IMR-90 (cell line): ENCODE results near the gene GPR141. TPM values are rescaled to one million over a fixed set of nuclear protein-coding genes. Genes with fewer than 3 reads are reported as not detected.

Source experiments
- ATAC-seq: fragments of 200-7000 bp; cut with Tn5 transposase; 2 replicates; pipeline ENCODE4 v1.9.1; 2020; ENCODE audit warnings: low read depth, mild to moderate bottlenecking, moderate library complexity
- BruUV-seq: library from RNA; stranded (reverse); fragments of 400-500 nt; replicated peaks from 2 replicates; lab custom pipeline; 2021; lab: Mats Ljungman, UMichigan
- CTCF ChIA-PET: fragments of 300-600 bp; formaldehyde crosslinking; extraction: SDS; loops from one replicate; lab custom pipeline; 2021; ENCODE audit warnings: antibody characterized with exemption; lab: Yijun Ruan, JAX
- POLR2A ChIA-PET: fragments of 300-600 bp; sonication (Branson Sonifier 250); formaldehyde crosslinking; loops from one replicate; lab custom pipeline; 2022; ENCODE audit warnings: antibody characterized with exemption; ENCODE audit not compliant: unreplicated experiment; lab: Charles Lee
- DNase-seq: peaks from one replicate; pipeline ENCODE4 v3.0.0; 2013
- H2AFZ ChIP-seq: replicated peaks from 2 replicates; pipeline ENCODE3; 2013; ENCODE audit warnings: low read length, mild to moderate bottlenecking; ENCODE audit not compliant: poor library complexity
- H2AK5ac ChIP-seq: 2 replicates; pipeline ENCODE4 v1.6.1; 2013; ENCODE audit warnings: low read depth, low read length, inconsistent platforms
- H2AK9ac ChIP-seq: replicated peaks from 2 replicates; pipeline ENCODE3; 2013; ENCODE audit warnings: mild to moderate bottlenecking, low read depth, low read length, moderate library complexity; ENCODE audit not compliant: poor library complexity
- H2BK120ac ChIP-seq: 2 replicates; pipeline ENCODE4 v1.6.1; 2013; ENCODE audit warnings: low read depth, low read length, inconsistent platforms
- H2BK15ac ChIP-seq: 3 replicates; pipeline ENCODE4 v1.6.1; 2013; ENCODE audit warnings: low read depth, low read length, inconsistent platforms
- H2BK20ac ChIP-seq: 2 replicates; pipeline ENCODE4 v1.6.1; 2013; ENCODE audit warnings: low read depth, mild to moderate bottlenecking, inconsistent platforms, low read length, moderate library complexity
- H2BK5ac ChIP-seq: 2 replicates; pipeline ENCODE4 v1.6.1; 2013; ENCODE audit warnings: mild to moderate bottlenecking, low read depth, low read length, inconsistent platforms; ENCODE audit not compliant: poor library complexity, severe bottlenecking
- H3K14ac ChIP-seq: replicated peaks from 2 replicates; pipeline ENCODE4 v1.6.1; 2013; ENCODE audit warnings: low read depth, low read length, inconsistent platforms
- H3K18ac ChIP-seq: 2 replicates; pipeline ENCODE4 v1.6.1; 2013; ENCODE audit warnings: low read depth, low read length, control low read depth
- H3K23ac ChIP-seq: 2 replicates; pipeline ENCODE4 v1.6.1; 2013; ENCODE audit warnings: low read depth, low read length, inconsistent platforms
- H3K27ac ChIP-seq: 2 replicates; pipeline ENCODE4 v1.5.1; 2013; ENCODE audit warnings: mild to moderate bottlenecking, control low read depth, low read length; ENCODE audit not compliant: insufficient read depth
- H3K27me3 ChIP-seq: 2 replicates; pipeline ENCODE4 v1.6.1; 2013; ENCODE audit warnings: low read length; ENCODE audit not compliant: control insufficient read depth, insufficient read depth
- H3K36me3 ChIP-seq: 2 replicates; pipeline ENCODE4 v1.6.1; 2013; ENCODE audit warnings: low read length, mixed read lengths; ENCODE audit not compliant: control insufficient read depth, insufficient read depth
- H3K4ac ChIP-seq: 2 replicates; pipeline ENCODE4 v1.6.1; 2013; ENCODE audit warnings: low read depth, low read length, inconsistent platforms
- H3K4me1 ChIP-seq: 2 replicates; pipeline ENCODE4 v1.6.1; 2013; ENCODE audit warnings: low read length, mixed read lengths; ENCODE audit not compliant: control insufficient read depth, insufficient read depth
- H3K4me2 ChIP-seq: 2 replicates; pipeline ENCODE4 v1.6.1; 2013; ENCODE audit warnings: low read depth, mild to moderate bottlenecking, control low read depth, low read length, moderate library complexity
- H3K4me3 ChIP-seq: 2 replicates; pipeline ENCODE4 v1.5.1; 2013; ENCODE audit warnings: low read depth, mild to moderate bottlenecking, control low read depth, low read length, moderate library complexity; ENCODE audit not compliant: insufficient read depth
- H3K56ac ChIP-seq: 2 replicates; pipeline ENCODE4 v1.6.1; 2013; ENCODE audit warnings: low read length, inconsistent platforms; ENCODE audit not compliant: insufficient read depth; ENCODE audit errors: extremely low read depth
- H3K79me1 ChIP-seq, 2 experiments: 2 replicates each; pipeline ENCODE4 v1.6.1; 2013; ENCODE audit warnings: low read length in 2 of 2, inconsistent platforms in 1 of 2, low read depth in 1 of 2
- H3K9ac ChIP-seq: 2 replicates; pipeline ENCODE4 v1.6.1; 2013; ENCODE audit warnings: low read depth, low read length, control low read depth
- H3K9me1 ChIP-seq: 2 replicates; pipeline ENCODE4 v1.6.1; 2013; ENCODE audit warnings: low read length, inconsistent platforms; ENCODE audit not compliant: insufficient read depth
- H3K9me3 ChIP-seq: 2 replicates; pipeline ENCODE4 v1.6.1; 2013; ENCODE audit warnings: low read length; ENCODE audit not compliant: control insufficient read depth, insufficient read depth
- H4K20me1 ChIP-seq: 2 replicates; pipeline ENCODE4 v1.6.1; 2013; ENCODE audit warnings: low read length, inconsistent platforms; ENCODE audit not compliant: insufficient read depth
- H4K5ac ChIP-seq: 2 replicates; pipeline ENCODE4 v1.6.1; 2013; ENCODE audit warnings: mild to moderate bottlenecking, low read depth, low read length, control low read depth
- H4K8ac ChIP-seq, 2 experiments: 2 replicates each; pipeline ENCODE4 v1.6.1; 2013; ENCODE audit warnings: low read depth in 2 of 2, low read length in 2 of 2, control low read depth in 1 of 2, inconsistent platforms in 1 of 2
- H4K91ac ChIP-seq: 2 replicates; pipeline ENCODE4 v1.6.1; 2013; ENCODE audit warnings: low read depth, low read length, inconsistent platforms; ENCODE audit not compliant: insufficient read depth
- BHLHE40 ChIP-seq: fragments of 150-350 bp; IDR thresholded peaks from 2 replicates; pipeline ENCODE4 v1.6.1; 2016; ENCODE audit warnings: mild to moderate bottlenecking, low read depth, low read length
- ELK1 ChIP-seq: fragments of 150-350 bp; IDR thresholded peaks from 2 replicates; pipeline ENCODE4 v1.6.1; 2016; ENCODE audit warnings: low read depth, mild to moderate bottlenecking, low read length, moderate library complexity, borderline replicate concordance
- FOS ChIP-seq: fragments of 150-350 bp; IDR thresholded peaks from 2 replicates; pipeline ENCODE4 v1.6.1; 2016; ENCODE audit warnings: low read depth, low read length
- MAFK ChIP-seq: IDR thresholded peaks from 2 replicates; pipeline ENCODE4 v1.6.1; 2012; ENCODE audit warnings: low read depth, low read length, improper control_type of control experiment
- POLR2A ChIP-seq: IDR thresholded peaks from 2 replicates; pipeline ENCODE4 v1.6.1; 2012; ENCODE audit warnings: mild to moderate bottlenecking, low read depth, low read length
- RFX5 ChIP-seq: IDR thresholded peaks from 2 replicates; pipeline ENCODE4 v1.8.0; 2012; ENCODE audit warnings: low read depth, mild to moderate bottlenecking, low read length, moderate library complexity
- USF2 ChIP-seq: fragments of 150-350 bp; IDR thresholded peaks from 2 replicates; pipeline ENCODE4 v1.6.1; 2017; ENCODE audit warnings: mild to moderate bottlenecking, antibody characterized with exemption, low read length, low read depth
- WGBS, 2 experiments: methylation state at CpG; one replicate each; pipeline versions ENCODE4 v1.1.5 to v1.1.7; 2013; ENCODE audit warnings: missing lambda C conversion rate in 2 of 2; ENCODE audit not compliant: insufficient read length in 1 of 2; ENCODE audit errors: extremely low coverage in 2 of 2; 5-methylcytosine and 5-hydroxymethylcytosine counted together
- dilution Hi-C: fragments of 300-500 bp; cut with HindIII; formaldehyde crosslinking; loops from one replicate; pipeline ENCODE4 v1.14.3; 2018; ENCODE audit warnings: low sequenced_read_pairs; ENCODE audit not compliant: unreplicated experiment
- in situ Hi-C: fragments of 300-500 bp; cut with MboI; formaldehyde crosslinking; loops from 3 replicates; pipeline ENCODE4 v1.14.3; 2019; ENCODE audit warnings: low sequenced_read_pairs, inconsistent platforms, mixed read lengths
- intact Hi-C: fragments of 100-400 bp; cut with micrococcal nuclease; formaldehyde crosslinking; loops from 2 replicates; pipeline ENCODE4 v1.10.0; 2022
- polyA plus RNA-seq, 3 experiments: library from polyadenylated mRNA; depleted of rRNA; stranded (reverse); fragments of >200 nt; gene quantifications; 2 replicates each; pipeline ENCODE4 v1.2.3, GENCODE V29; 2012; ENCODE audit warnings: low replicate concordance in 1 of 3
- total RNA-seq: library from RNA; depleted of rRNA; stranded (reverse); fragments of >200 nt; gene quantifications from 2 replicates; pipeline ENCODE4 v1.2.3, GENCODE V29; 2012

The GPR141 gene
- total and polyA plus RNA-seq, 2 of the 4 experiments (the other 2 are of a cell fraction): not detected

- Histone ChIP-seq H3K9me1 (no peaks in the 10 kb centered on the region), H2AK9ac (no peak overlapping the region), H3K27me3 (no peaks in the 10 kb centered on the region), H3K79me1 (no peaks in the 10 kb centered on the region), H4K8ac (no peak overlapping the region), H3K14ac (no peak overlapping the region), H3K4me3 (no peak overlapping the region), H4K91ac (no peak overlapping the region), H3K23ac (no peak overlapping the region), H3K4ac (no peak overlapping the region), H3K9ac (no peak overlapping the region), H2AFZ (no peak overlapping the region), H4K5ac (no peak overlapping the region), H4K20me1 (no peaks in the 10 kb centered on the region), H2BK20ac (no peak overlapping the region), H3K56ac (no peak overlapping the region), H3K4me1 (no peaks in the 10 kb centered on the region), H3K9me3 (peaks cover 7% of the 10 kb centered on the region), H3K36me3 (no peaks in the 10 kb centered on the region), H2AK5ac (no peak overlapping the region), H3K18ac (no peak overlapping the region), H2BK15ac (no peak overlapping the region), H2BK120ac (no peak overlapping the region), H3K27ac (no peak overlapping the region), H3K4me2 (no peak overlapping the region), H2BK5ac (no peak overlapping the region)
- TF ChIP-seq MAFK: no peak
- TF ChIP-seq RFX5: no peak
- no peak for TF ChIP-seq USF2
- no peak for TF ChIP-seq ELK1
- TF ChIP-seq BHLHE40: no peak
- TF ChIP-seq FOS: no peak
- no peak for TF ChIP-seq POLR2A
- no CpG with 5 or more reads among the region's 4 CpGs for WGBS, 2 experiments
- ChIA-PET CTCF (no interaction called here), POLR2A (no interaction called here)
- in situ Hi-C loops (no loop called here), dilution Hi-C loops (no loop called here), intact Hi-C loops (no loop called here)
- no peak for ATAC-seq
- no TSS peak for BruUV-seq
- no peak for DNase-seq
Observed at GRCh38 chr7:37663693-37664092, 19.9 kb upstream of the GPR141 start.
